Measurements from ENCODE around the gene GINS2.

Gene GINS2

GRCh38 chr16:85688586-85689284 lies at the start of gene GINS2:
TSS of gene GINS2 (minus strand) at chr16:85688954. CDS start at chr16:85688898, 56 bp downstream.
- DNase-seq: peak; percentile 92

- DNase-seq: no peak
Measured at GRCh38 chr16:85736921-85737320, 48.2 kb upstream of the GINS2 start.

- DNase-seq: no peak
Measured at GRCh38 chr16:85735946-85736345, 47.2 kb upstream of the GINS2 start.

GRCh38 chr16:85735225-85735635 lies 46.5 kb upstream of the GINS2 start:
- peak; percentile 30 for DNase-seq

GRCh38 chr16:85734311-85735017 lies 45.7 kb upstream of the GINS2 start:
- no peak for DNase-seq

- DNase-seq: no peak
Measured at GRCh38 chr16:85733839-85734170, 45.1 kb upstream of the GINS2 start.

- no peak for DNase-seq
Measured at GRCh38 chr16:85733155-85733838, 44.5 kb upstream of the GINS2 start.

GRCh38 chr16:85731179-85731578 lies 42.4 kb upstream of the GINS2 start:
- DNase-seq: no peak

- DNase-seq: no peak
Measured at GRCh38 chr16:85730186-85730465, 41.4 kb upstream of the GINS2 start.

- no peak for DNase-seq
Measured at GRCh38 chr16:85729452-85730185, 40.9 kb upstream of the GINS2 start.

- DNase-seq: no peak
Measured at GRCh38 chr16:85728879-85729278, 40.1 kb upstream of the GINS2 start.

- DNase-seq: no peak
Measured at GRCh38 chr16:85724936-85725335, 36.2 kb upstream of the GINS2 start.

GRCh38 chr16:85724126-85724879 lies 35.5 kb upstream of the GINS2 start:
- DNase-seq: no peak

GRCh38 chr16:85722128-85722893 lies 33.6 kb upstream of the GINS2 start:
- DNase-seq: no peak

- no peak for DNase-seq
Measured at GRCh38 chr16:85720302-85720637, 31.5 kb upstream of the GINS2 start.

GRCh38 chr16:85719605-85720301 lies 31.0 kb upstream of the GINS2 start:
- no peak for DNase-seq

GRCh38 chr16:85718682-85719081 lies 29.9 kb upstream of the GINS2 start:
- no peak for DNase-seq

GRCh38 chr16:85718153-85718477 lies 29.4 kb upstream of the GINS2 start:
- DNase-seq: no peak

- peak; percentile 50 for DNase-seq
Measured at GRCh38 chr16:85717393-85718152, 28.8 kb upstream of the GINS2 start.

GRCh38 chr16:85716680-85717038 lies 27.9 kb upstream of the GINS2 start:
- DNase-seq: no peak
